HepG2 (cell line): ENCODE results near the gene RSKR. TPM values are rescaled to one million over a fixed set of nuclear protein-coding genes. Genes with fewer than 3 reads are reported as not detected.

Experiments
- ARNTL ChIP-seq: sonication (generic); formaldehyde crosslinking; IDR thresholded peaks from 2 replicates; pipeline ENCODE4 v1.4.0; 2020; ENCODE audit warnings: mild to moderate bottlenecking, missing genetic modification reagents
- BRD4 ChIP-seq: sonication (generic); formaldehyde crosslinking; IDR thresholded peaks from 2 replicates; pipeline ENCODE4 v1.4.0; 2020; ENCODE audit warnings: missing genetic modification reagents
- CBX5 ChIP-seq: sonication (generic); formaldehyde crosslinking; IDR thresholded peaks from 2 replicates; pipeline ENCODE4 v1.4.0; 2020; ENCODE audit warnings: missing genetic modification reagents, borderline replicate concordance
- HNF4G ChIP-seq, 2 experiments: sonication (generic) in 1 of 2; formaldehyde crosslinking in 1 of 2; IDR thresholded peaks; 2 replicates each; pipeline versions ENCODE4 v1.4.0 to v1.6.1; 2011 to 2020; ENCODE audit warnings: borderline replicate concordance in 2 of 2, low read depth in 2 of 2, mild to moderate bottlenecking in 2 of 2, low read length in 1 of 2, missing genetic modification reagents in 1 of 2, moderate library complexity in 1 of 2
- HNRNPL ChIP-seq: fragments of 200-400 bp; formaldehyde crosslinking; IDR thresholded peaks from 2 replicates; pipeline ENCODE4 v1.6.1; 2017; ENCODE audit warnings: mild to moderate bottlenecking, low read depth, low read length
- KDM4B ChIP-seq: sonication (generic); formaldehyde crosslinking; IDR thresholded peaks from 2 replicates; pipeline ENCODE4 v1.4.0; 2020; ENCODE audit warnings: missing genetic modification reagents
- KDM5A ChIP-seq: fragments of 200-600 bp; sonication (generic); IDR thresholded peaks from 2 replicates; pipeline ENCODE4 v1.7.0; 2018; ENCODE audit warnings: antibody characterized with exemption, mild to moderate bottlenecking, low read length, borderline replicate concordance
- NFE2 ChIP-seq: sonication (generic); formaldehyde crosslinking; IDR thresholded peaks from 2 replicates; pipeline ENCODE4 v1.4.0; 2020; ENCODE audit warnings: missing genetic modification reagents
- PHB2 ChIP-seq: fragments of 450-650 bp; IDR thresholded peaks from 2 replicates; pipeline ENCODE4 v1.6.1; 2018; ENCODE audit not compliant: partially characterized antibody
- POLR2AphosphoS5 ChIP-seq: IDR thresholded peaks from 2 replicates; pipeline ENCODE4 v1.6.1; 2012; ENCODE audit warnings: low read depth, low read length
- SP140L ChIP-seq: sonication (generic); formaldehyde crosslinking; IDR thresholded peaks from 2 replicates; pipeline ENCODE4 v1.4.0; 2020; ENCODE audit warnings: missing genetic modification reagents, borderline replicate concordance
- ZFP36L1 ChIP-seq: sonication (generic); formaldehyde crosslinking; IDR thresholded peaks from 2 replicates; pipeline ENCODE4 v1.8.0; 2022; ENCODE audit warnings: mild to moderate bottlenecking, missing genetic modification reagents, moderate library complexity
- ZKSCAN8 ChIP-seq: IDR thresholded peaks from 2 replicates; pipeline ENCODE4 v1.6.1; 2016; ENCODE audit warnings: borderline replicate concordance, missing genetic modification reagents, missing compliant biosample characterization
- ZNF318 ChIP-seq: sonication (generic); formaldehyde crosslinking; IDR thresholded peaks from 2 replicates; pipeline ENCODE4 v1.4.0; 2020; ENCODE audit warnings: mild to moderate bottlenecking, missing genetic modification reagents
- ZNF383 ChIP-seq: sonication (generic); formaldehyde crosslinking; IDR thresholded peaks from 2 replicates; pipeline ENCODE4 v1.4.0; 2020; ENCODE audit warnings: missing genetic modification reagents, mild to moderate bottlenecking, borderline replicate concordance
- ZNF550 ChIP-seq: sonication (generic); formaldehyde crosslinking; IDR thresholded peaks from 2 replicates; pipeline ENCODE4 v1.4.0; 2020; ENCODE audit warnings: mild to moderate bottlenecking, missing genetic modification reagents, borderline replicate concordance
- ZNF605 ChIP-seq: sonication (generic); formaldehyde crosslinking; IDR thresholded peaks from 2 replicates; pipeline ENCODE4 v1.8.0; 2022; ENCODE audit warnings: mild to moderate bottlenecking, missing genetic modification reagents
- ZNF749 ChIP-seq: sonication (generic); formaldehyde crosslinking; IDR thresholded peaks from 2 replicates; pipeline ENCODE4 v1.8.0; 2022; ENCODE audit warnings: mild to moderate bottlenecking, missing genetic modification reagents, moderate library complexity, borderline replicate concordance
- ZNF83 ChIP-seq: sonication (generic); formaldehyde crosslinking; IDR thresholded peaks from 2 replicates; pipeline ENCODE4 v1.4.0; 2020; ENCODE audit warnings: missing genetic modification reagents, mild to moderate bottlenecking, borderline replicate concordance
- ZSCAN25 ChIP-seq: sonication (generic); formaldehyde crosslinking; IDR thresholded peaks from 2 replicates; pipeline ENCODE4 v1.8.0; 2022; ENCODE audit warnings: mild to moderate bottlenecking, missing genetic modification reagents
- polyA plus RNA-seq, 8 experiments: library from polyadenylated mRNA; depleted of rRNA in 3 of 8; stranded (reverse) in 7 of 8; unstranded in 1 of 8; fragments of >200 nt; fragmentation: Illumina TruSeq in 4 of 8; extraction: Trizol in 4 of 8; gene quantifications; 2 replicates each; pipeline versions ENCODE4 v1.2.1 to v1.2.3, GENCODE V29; 2011 to 2016; ENCODE audit warnings: low read depth in 4 of 8, missing spikeins in 1 of 8, mixed read lengths in 1 of 8; ENCODE audit not compliant: insufficient read depth in 1 of 8
- total RNA-seq, 5 experiments: library from RNA; depleted of rRNA; stranded (reverse); fragments of >200 nt; fragmentation: Illumina TruSeq; extraction: Trizol; gene quantifications; 2 replicates each; pipeline ENCODE4 v1.2.3, GENCODE V29; 2016; ENCODE audit warnings: low read depth in 1 of 5
- TF ChIP-seq, protein P1 (sequence below): sonication (generic); formaldehyde crosslinking; IDR thresholded peaks from 2 replicates; pipeline ENCODE4 v1.9.0; 2021; ENCODE audit warnings: missing genetic modification reagents, mild to moderate bottlenecking, borderline replicate concordance

RSKR gene
- total and polyA plus RNA-seq, 2 of the 13 experiments (the other 11 are each of a cell fraction or from before 2014, with no cell fraction given), result 5.0 to 10.4 TPM

- no peak for TF ChIP-seq ZNF318 (CRISPR knock-in tag)
- TF ChIP-seq ARNTL (CRISPR knock-in tag), result peak; percentile 90
- TF ChIP-seq ZFP36L1 (CRISPR knock-in tag), result 0 out of 2 replicates have a peak, but pooled peaks have one; percentile 58
- no peak for TF ChIP-seq HNRNPL
- TF ChIP-seq ZKSCAN8, result peak; percentile 59; the same call in 1 of the 2 replicates
- TF ChIP-seq POLR2AphosphoS5, result peak; percentile 82
- TF ChIP-seq ZNF749 (CRISPR knock-in tag), result no peak
- TF ChIP-seq ZNF605, result no peak; the same call in 1 of the 2 replicates
- TF ChIP-seq BRD4 (CRISPR knock-in tag), result 0 out of 2 replicates have a peak, but pooled peaks have one; percentile 36
- no peak for TF ChIP-seq PHB2
- TF ChIP-seq, protein P1, sequence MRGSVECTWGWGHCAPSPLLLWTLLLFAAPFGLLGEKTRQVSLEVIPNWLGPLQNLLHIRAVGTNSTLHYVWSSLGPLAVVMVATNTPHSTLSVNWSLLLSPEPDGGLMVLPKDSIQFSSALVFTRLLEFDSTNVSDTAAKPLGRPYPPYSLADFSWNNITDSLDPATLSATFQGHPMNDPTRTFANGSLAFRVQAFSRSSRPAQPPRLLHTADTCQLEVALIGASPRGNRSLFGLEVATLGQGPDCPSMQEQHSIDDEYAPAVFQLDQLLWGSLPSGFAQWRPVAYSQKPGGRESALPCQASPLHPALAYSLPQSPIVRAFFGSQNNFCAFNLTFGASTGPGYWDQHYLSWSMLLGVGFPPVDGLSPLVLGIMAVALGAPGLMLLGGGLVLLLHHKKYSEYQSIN (CRISPR knock-in tag), result no peak
- TF ChIP-seq ZNF83 (CRISPR knock-in tag), result no peak
- TF ChIP-seq SP140L, result no peak
- no peak for TF ChIP-seq CBX5 (CRISPR knock-in tag)
- no peak for TF ChIP-seq KDM5A
- TF ChIP-seq ZSCAN25 (CRISPR knock-in tag), result no peak
- TF ChIP-seq HNF4G (IDR thresholded peaks at IDR 0.05; ENCODE audit: borderline replicate concordance, low read depth, low read length), result no peak
- peak; percentile 29; the same call in 1 of the 2 replicates for TF ChIP-seq HNF4G (CRISPR knock-in tag; IDR thresholded peaks at IDR 0.05; ENCODE audit: borderline replicate concordance, low read depth)
- TF ChIP-seq KDM4B (CRISPR knock-in tag), result no peak
- TF ChIP-seq ZNF383 (CRISPR knock-in tag), result no peak
- no peak for TF ChIP-seq ZNF550 (CRISPR knock-in tag)
- TF ChIP-seq NFE2 (CRISPR knock-in tag), result no peak
Measured at GRCh38 chr17:28576758-28577465, 37.1 kb downstream of the RSKR start, which contains the start of gene ALDOC (continued).
